AG20443 (cell line): ENCODE measurements around the gene MACF1.

Source experiments
- DNase-seq: peaks from one replicate; pipeline ENCODE4 v3.0.0; 2012; ENCODE audit warnings: low spot score, mixed read lengths

The MACF1 gene

DNA sequence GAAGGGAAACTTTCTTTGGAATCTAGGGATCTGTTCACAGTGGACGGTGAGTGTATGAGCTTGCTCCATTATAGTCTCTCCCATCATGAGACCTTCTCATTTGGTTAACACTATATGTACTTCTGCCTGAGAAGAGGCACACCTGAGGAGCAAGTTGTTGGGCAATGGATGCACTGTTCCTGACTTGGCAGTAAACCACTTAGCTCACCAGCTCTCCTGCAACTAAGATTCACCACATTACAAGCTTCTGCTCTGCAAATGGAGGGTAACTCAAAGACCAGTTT, 10.2 kb downstream of the MACF1 start:
- DNase-seq, result no peak

DNA sequence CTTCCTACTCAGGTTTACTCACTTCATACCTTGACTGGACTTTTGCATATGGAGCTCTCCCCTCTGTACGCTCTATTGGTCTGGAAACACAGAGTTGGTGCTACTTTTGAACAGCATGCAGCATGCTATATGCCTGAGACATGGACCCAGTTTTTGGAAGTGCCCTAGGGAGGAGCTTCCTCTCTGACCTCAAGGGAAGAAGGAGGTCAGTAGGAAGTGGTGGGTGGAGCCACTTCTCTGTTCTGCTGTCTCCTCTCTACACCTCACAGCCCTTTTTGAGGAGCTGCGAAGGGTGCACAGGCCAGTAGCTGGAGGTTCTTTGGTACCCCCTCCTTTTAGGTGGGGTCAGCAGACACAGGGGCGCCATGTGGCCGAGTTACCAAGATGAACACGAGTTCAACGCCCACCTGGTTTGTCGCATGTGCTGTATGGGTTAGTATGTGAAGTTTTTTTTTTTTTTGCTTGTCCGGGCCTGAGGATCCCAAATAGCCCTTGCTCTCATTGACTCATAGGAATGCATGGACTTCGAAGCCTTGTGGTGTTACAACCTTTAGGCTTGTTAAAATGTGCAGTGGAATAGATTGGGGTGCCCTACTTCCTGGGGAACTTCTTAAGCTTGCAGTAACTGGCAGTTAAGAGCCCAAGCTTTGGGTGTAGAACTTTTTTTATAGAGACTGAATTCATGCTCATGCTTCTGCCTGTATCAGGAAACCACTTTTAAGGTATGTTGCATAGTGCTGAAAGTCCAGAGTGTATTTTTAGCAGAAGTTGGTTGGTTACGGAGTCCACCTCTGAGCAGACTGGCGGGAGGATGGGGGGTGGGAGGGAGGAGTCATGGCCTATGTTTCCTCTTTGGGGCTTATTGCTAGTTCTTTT, 10.7 kb downstream of the MACF1 start:
- no peak for DNase-seq

DNA sequence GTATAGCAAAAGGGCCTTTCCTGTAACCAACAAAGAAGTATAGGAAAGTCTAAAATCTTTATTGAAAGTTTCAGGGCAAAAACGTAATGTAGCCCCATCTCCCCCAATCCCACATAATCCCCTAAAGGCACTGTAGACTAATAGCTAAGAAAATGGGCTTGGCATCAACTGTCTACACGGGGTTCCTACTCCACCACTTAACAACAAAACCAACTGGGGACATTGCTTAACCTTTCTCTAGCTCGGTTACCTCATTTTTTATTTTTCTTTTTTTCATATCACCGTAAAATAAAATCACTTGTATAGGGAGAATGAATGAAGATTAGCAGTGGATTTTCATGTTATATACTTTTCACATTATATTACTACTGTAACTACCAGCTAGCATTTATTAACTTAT, 12.3 kb downstream of the MACF1 start:
- no peak for DNase-seq

GRCh38 chr1:39220891-39221870, 16.7 kb downstream of the MACF1 start:
- DNase-seq, result no peak

GRCh38 chr1:39224295-39224829, 19.9 kb downstream of the MACF1 start:
- DNase-seq, result no peak

DNA sequence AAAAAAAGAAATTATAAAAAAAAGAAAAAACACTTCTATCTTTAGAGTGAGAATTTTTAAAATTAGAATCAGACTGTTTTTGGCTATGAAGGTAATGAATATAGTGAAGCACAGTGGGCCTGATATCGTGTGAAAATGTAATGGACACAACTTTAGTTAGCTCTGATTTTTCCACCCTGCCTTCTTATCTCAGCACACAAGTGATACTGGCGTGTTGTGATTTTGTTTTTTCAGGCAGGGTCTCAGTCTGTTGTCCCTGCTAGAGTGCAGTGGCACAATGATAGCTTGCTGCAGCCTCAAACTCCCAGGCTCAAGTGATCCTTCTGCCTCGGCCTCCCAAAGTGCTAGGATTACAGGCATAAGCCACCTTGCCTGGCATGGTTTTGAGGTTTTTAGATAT, 22.3 kb downstream of the MACF1 start:
- DNase-seq, result no peak

DNA sequence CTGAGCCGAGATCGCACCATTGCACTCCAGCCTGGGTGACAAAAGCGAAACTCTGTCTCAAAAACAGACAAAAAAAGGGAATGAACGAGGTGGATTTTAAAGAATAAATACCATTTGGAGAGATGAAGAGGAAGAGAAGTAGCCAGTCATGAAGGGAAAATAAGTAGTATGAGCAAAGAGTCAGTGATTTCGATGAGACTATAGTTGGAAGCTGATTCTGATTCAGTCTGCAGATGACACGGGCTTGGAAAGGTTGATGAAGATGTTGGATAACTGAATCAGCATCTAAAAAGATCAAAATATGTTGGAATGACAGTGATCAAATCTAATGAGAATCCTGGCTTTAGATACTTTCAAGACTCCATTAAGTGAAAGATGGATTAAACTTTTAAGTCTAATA, 23.8 kb downstream of the MACF1 start:
- no peak for DNase-seq

DNA sequence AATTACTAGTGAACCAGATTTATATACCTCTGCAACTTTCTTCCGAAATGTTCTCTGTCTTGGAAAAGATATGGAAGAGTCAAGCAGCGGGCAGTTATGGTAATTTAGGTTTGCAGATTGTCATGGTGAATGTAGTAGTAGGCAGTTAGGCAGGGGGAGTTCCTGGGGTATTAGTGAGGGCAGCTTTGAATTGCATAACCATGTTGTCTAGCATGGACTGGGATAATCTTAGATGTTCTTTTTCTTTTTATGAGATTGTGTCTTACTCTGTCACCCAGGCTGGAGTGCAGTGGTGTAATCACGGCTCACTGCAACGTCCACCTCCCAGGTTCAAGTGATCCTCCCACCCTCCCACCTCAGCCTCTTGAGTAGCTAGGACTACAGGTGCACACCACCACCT, 25.0 kb downstream of the MACF1 start:
- no peak for DNase-seq

GRCh38 chr1:39230261-39231190, 26.0 kb downstream of the MACF1 start:
- DNase-seq, result peak; percentile 57

GRCh38 chr1:39236971-39237370, 32.5 kb downstream of the MACF1 start:
- DNase-seq, result no peak

- DNase-seq, result peak; percentile 69
These were observed 34.0 kb downstream of the MACF1 start for GRCh38 chr1:39238476-39238875.

- DNase-seq, result no peak
These were observed 35.5 kb downstream of the MACF1 start for GRCh38 chr1:39239968-39240367.

GRCh38 chr1:39243302-39243701, 38.8 kb downstream of the MACF1 start:
- DNase-seq, result no peak

GRCh38 chr1:39250460-39251240, 46.2 kb downstream of the MACF1 start:
- no peak for DNase-seq

GRCh38 chr1:39255222-39255621, 50.7 kb downstream of the MACF1 start:
- peak; percentile 47 for DNase-seq

GRCh38 chr1:39258146-39258924, 53.8 kb downstream of the MACF1 start:
- peak; percentile 82 for DNase-seq

DNA sequence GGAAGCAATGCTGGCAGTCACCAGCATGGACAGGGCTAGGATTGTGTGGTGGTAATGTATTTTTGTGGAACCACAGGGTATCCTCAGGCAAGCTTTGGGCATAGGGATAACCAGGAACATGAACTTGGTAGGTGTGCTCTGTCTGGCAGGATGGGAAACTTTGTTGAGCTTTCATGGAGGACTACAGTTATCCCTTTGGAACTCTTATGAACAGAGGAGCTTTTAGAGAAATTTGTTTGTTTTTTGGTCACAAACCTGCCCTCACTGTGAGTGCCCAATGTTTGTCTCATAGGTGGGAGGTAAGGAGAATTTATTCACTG, 54.4 kb downstream of the MACF1 start:
- no peak for DNase-seq

- DNase-seq, result no peak
These were observed 57.3 kb downstream of the MACF1 start for GRCh38 chr1:39261712-39262221.

GRCh38 chr1:39262802-39263201, 58.3 kb downstream of the MACF1 start:
- no peak for DNase-seq

GRCh38 chr1:39266269-39266668, 61.8 kb downstream of the MACF1 start:
- no peak for DNase-seq
